ENCODE data around the gene NEURL4. TPM values are rescaled to one million over a fixed set of nuclear protein-coding genes. Genes with fewer than 3 reads are reported as not detected.

Gene NEURL4
- total RNA-seq, 1 experiment from 2014 or later, result 18.7 TPM

Other genes starting within 250 kb of the NEURL4 start
- gene CLEC10A, start 249.1 kb downstream of the NEURL4 start, total RNA-seq (2014; rRNA removed; shearing (Covaris generic)), result not detected in 2 replicates
- gene ASGR2, start 214.5 kb downstream of the NEURL4 start, total RNA-seq (2014; rRNA removed; shearing (Covaris generic)), result not detected in 2 replicates
- gene ASGR1, start 150.0 kb downstream of the NEURL4 start, total RNA-seq (2014; rRNA removed; shearing (Covaris generic)), result 0.79 and 0.84 TPM in 2 replicates
- gene DLG4, start 109.5 kb downstream of the NEURL4 start, total RNA-seq (2014; rRNA removed; shearing (Covaris generic)), result 1.9 and 3.9 TPM in 2 replicates
- 44.6 and 64.2 TPM in 2 replicates for gene ACADVL, start 109.4 kb downstream of the NEURL4 start, total RNA-seq (2014; rRNA removed; shearing (Covaris generic))
- 33.4 and 39.0 TPM in 2 replicates for gene DVL2, start 94.8 kb downstream of the NEURL4 start, total RNA-seq (2014; rRNA removed; shearing (Covaris generic))
- 28.7 and 30.9 TPM in 2 replicates for gene PHF23, start 89.9 kb downstream of the NEURL4 start, total RNA-seq (2014; rRNA removed; shearing (Covaris generic))
- gene GABARAP, start 86.9 kb downstream of the NEURL4 start, total RNA-seq (2014; rRNA removed; shearing (Covaris generic)), result 139 and 141 TPM in 2 replicates
- gene CTDNEP1, start 77.6 kb downstream of the NEURL4 start, total RNA-seq (2014; rRNA removed; shearing (Covaris generic)), result 36.1 and 36.9 TPM in 2 replicates
- gene ELP5, start 77.1 kb downstream of the NEURL4 start, total RNA-seq (2014; rRNA removed; shearing (Covaris generic)), result 39.6 and 43.8 TPM in 2 replicates
- gene CLDN7, start 66.9 kb downstream of the NEURL4 start, total RNA-seq (2014; rRNA removed; shearing (Covaris generic)), result 0.25 and 0.34 TPM in 2 replicates
- gene SLC2A4, start 47.6 kb downstream of the NEURL4 start, total RNA-seq (2014; rRNA removed; shearing (Covaris generic)), result 1.3 and 1.5 TPM in 2 replicates
- not detected in 2 replicates for gene YBX2, start 34.7 kb downstream of the NEURL4 start, total RNA-seq (2014; rRNA removed; shearing (Covaris generic))
- gene EIF5A, start 21.7 kb downstream of the NEURL4 start, total RNA-seq (2014; rRNA removed; shearing (Covaris generic)), result 339 and 372 TPM in 2 replicates
- 32.2 and 39.7 TPM in 2 replicates for gene GPS2, start 14.0 kb downstream of the NEURL4 start, total RNA-seq (2014; rRNA removed; shearing (Covaris generic))
- 0.20 and 0.67 TPM in 2 replicates for gene ACAP1, start 7.2 kb upstream of the NEURL4 start, total RNA-seq (2014; rRNA removed; shearing (Covaris generic))
- gene KCTD11, start 22.8 kb upstream of the NEURL4 start, total RNA-seq (2014; rRNA removed; shearing (Covaris generic)), result 1.7 and 2.6 TPM in 2 replicates
- gene TMEM95, start 25.8 kb upstream of the NEURL4 start, total RNA-seq (2014; rRNA removed; shearing (Covaris generic)), result not detected in 2 replicates
- not detected in 2 replicates for gene TNK1, start 51.8 kb upstream of the NEURL4 start, total RNA-seq (2014; rRNA removed; shearing (Covaris generic))
- 5.9 and 6.7 TPM in 2 replicates for gene PLSCR3, start 65.2 kb upstream of the NEURL4 start, total RNA-seq (2014; rRNA removed; shearing (Covaris generic))
- 62.4 and 71.8 TPM in 2 replicates for gene TMEM256, start 74.8 kb upstream of the NEURL4 start, total RNA-seq (2014; rRNA removed; shearing (Covaris generic))
- 5.0 and 6.8 TPM in 2 replicates for gene NLGN2, start 78.5 kb upstream of the NEURL4 start, total RNA-seq (2014; rRNA removed; shearing (Covaris generic))
- gene SPEM1, start 91.0 kb upstream of the NEURL4 start, total RNA-seq (2014; rRNA removed; shearing (Covaris generic)), result not detected in 2 replicates
- gene SPEM2, start 96.3 kb upstream of the NEURL4 start, total RNA-seq (2014; rRNA removed; shearing (Covaris generic)), result not detected in 2 replicates
- gene SPEM3, start 99.5 kb upstream of the NEURL4 start, total RNA-seq (2014; rRNA removed; shearing (Covaris generic)), result not detected in 2 replicates
- 0.10 and 0.53 TPM in 2 replicates for gene TMEM102, start 106.1 kb upstream of the NEURL4 start, total RNA-seq (2014; rRNA removed; shearing (Covaris generic))
- gene FGF11, start 110.2 kb upstream of the NEURL4 start, total RNA-seq (2014; rRNA removed; shearing (Covaris generic)), result 4.0 and 5.0 TPM in 2 replicates
- gene CHRNB1, start 115.7 kb upstream of the NEURL4 start, total RNA-seq (2014; rRNA removed; shearing (Covaris generic)), result 33.3 and 36.9 TPM in 2 replicates
- gene ZBTB4, start 150.3 kb upstream of the NEURL4 start, total RNA-seq (2014; rRNA removed; shearing (Covaris generic)), result 4.7 and 5.3 TPM in 2 replicates
- not detected in 2 replicates for gene SLC35G6, start 152.1 kb upstream of the NEURL4 start, total RNA-seq (2014; rRNA removed; shearing (Covaris generic))
- gene POLR2A, start 155.0 kb upstream of the NEURL4 start, total RNA-seq (2014; rRNA removed; shearing (Covaris generic)), result 27.7 and 32.0 TPM in 2 replicates
- gene TNFSF12, start 219.7 kb upstream of the NEURL4 start, total RNA-seq (2014; rRNA removed; shearing (Covaris generic)), result not detected in 2 replicates
- 0.40 and 0.41 TPM in 2 replicates for gene TNFSF13, start 229.4 kb upstream of the NEURL4 start, total RNA-seq (2014; rRNA removed; shearing (Covaris generic))
- 63.8 and 73.6 TPM in 2 replicates for gene SENP3, start 232.6 kb upstream of the NEURL4 start, total RNA-seq (2014; rRNA removed; shearing (Covaris generic))

Measured in SJCRH30 (cell line).